Muscle of leg (tissue), 11 donors: Measurements from ENCODE around the gene CAMKK1. TPM values are rescaled to one million over a fixed set of nuclear protein-coding genes. Genes with fewer than 3 reads are reported as not detected.
"Not testable (repeated sequence)": the region's sequence is repeated elsewhere in the genome, so short reads cannot be mapped to it uniquely, and the experiment has no call there.

Experiments used
- DNase-seq: peaks from one replicate; pipeline ENCODE4 v3.0.0; 2013
- H3K27ac ChIP-seq: one replicate; pipeline ENCODE4 v1.5.1; 2013; ENCODE audit warnings: mild to moderate bottlenecking, low read length, control low read depth
- H3K27me3 ChIP-seq: one replicate; pipeline ENCODE4 v1.6.1; 2013; ENCODE audit warnings: low read length; ENCODE audit not compliant: control insufficient read depth, insufficient read depth
- H3K36me3 ChIP-seq: one replicate; pipeline ENCODE4 v1.6.1; 2013; ENCODE audit warnings: low read length; ENCODE audit not compliant: control insufficient read depth, insufficient read depth
- H3K4me1 ChIP-seq: one replicate; pipeline ENCODE4 v1.6.1; 2013; ENCODE audit warnings: low read length; ENCODE audit not compliant: control insufficient read depth, insufficient read depth
- H3K4me3 ChIP-seq: one replicate; pipeline ENCODE4 v1.5.1; 2013; ENCODE audit warnings: low read length, control low read depth
- H3K9me3 ChIP-seq: replicated peaks from 2 replicates; pipeline ENCODE4 v1.6.1; 2013; ENCODE audit warnings: low read depth, low read length; ENCODE audit not compliant: control insufficient read depth
- WGBS: methylation state at CpG from one replicate; pipeline ENCODE4 v1.1.5; 2013; ENCODE audit warnings: missing lambda C conversion rate; ENCODE audit not compliant: insufficient coverage; 5-methylcytosine and 5-hydroxymethylcytosine counted together
- polyA plus RNA-seq, 8 donors: library from polyadenylated mRNA; unstranded; fragments of 120-200 nt; gene quantifications; one replicate each; pipeline versions ENCODE4 v1.2.1 to v1.2.3, GENCODE V29; 2013; ENCODE audit warnings: inconsistent platforms in 1 of 8, low replicate concordance in 1 of 8; ENCODE audit not compliant: insufficient read length in 8 of 8, insufficient read depth in 1 of 8
- total RNA-seq: library from RNA; stranded (reverse); fragments of 120-200 nt; gene quantifications from one replicate; pipeline ENCODE4 v1.2.4, GENCODE V29; 2013

The CAMKK1 gene
- total and polyA plus RNA-seq, 9 donors, result 5.9 to 9.5 (median 7.6) TPM

DNA sequence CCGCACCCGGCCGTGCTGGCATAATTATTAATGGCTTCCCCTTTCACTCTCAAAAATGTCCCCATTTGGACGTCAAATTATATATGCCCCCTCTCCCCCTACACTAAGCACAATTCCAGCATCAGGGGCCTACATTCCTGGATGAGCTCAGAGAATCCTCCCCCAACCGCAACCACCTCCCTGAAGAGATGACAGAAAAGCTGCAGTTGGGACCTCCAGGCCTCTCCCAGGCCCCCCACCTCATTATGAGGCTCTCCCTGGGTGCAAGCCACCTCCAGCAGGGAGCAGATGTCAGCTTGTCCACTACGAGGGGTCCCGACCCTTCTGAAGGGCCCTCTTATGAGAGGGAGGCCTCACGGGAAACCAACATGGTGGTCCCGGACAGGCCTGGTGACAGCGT is 28.3 kb downstream of the CAMKK1 start:
- WGBS, result 87% methylated on average over 10 of the region's 10 CpGs
- H3K27ac ChIP-seq, result no peak overlapping the region
- H3K4me1 ChIP-seq, result peaks cover 55% of the 10 kb centered on the region
- no peaks in the 10 kb centered on the region for H3K9me3 ChIP-seq
- no peaks in the 10 kb centered on the region for H3K27me3 ChIP-seq
- H3K36me3 ChIP-seq, result peaks cover 24% of the 10 kb centered on the region
- H3K4me3 ChIP-seq, result no peak overlapping the region
- no peak for DNase-seq

GRCh38 chr17:3861761-3862681 is 30.8 kb downstream of the CAMKK1 start:
- Histone ChIP-seq H3K4me1 (peaks cover 49% of the 10 kb centered on the region), H3K4me3 (no peak overlapping the region), H3K27ac (peak overlapping the region; percentile 42), H3K9me3 (no peaks in the 10 kb centered on the region), H3K36me3 (peaks cover 18% of the 10 kb centered on the region), H3K27me3 (no peaks in the 10 kb centered on the region)
- no peak for DNase-seq
- WGBS, result 84% methylated on average over 14 of the region's 28 CpGs

DNA sequence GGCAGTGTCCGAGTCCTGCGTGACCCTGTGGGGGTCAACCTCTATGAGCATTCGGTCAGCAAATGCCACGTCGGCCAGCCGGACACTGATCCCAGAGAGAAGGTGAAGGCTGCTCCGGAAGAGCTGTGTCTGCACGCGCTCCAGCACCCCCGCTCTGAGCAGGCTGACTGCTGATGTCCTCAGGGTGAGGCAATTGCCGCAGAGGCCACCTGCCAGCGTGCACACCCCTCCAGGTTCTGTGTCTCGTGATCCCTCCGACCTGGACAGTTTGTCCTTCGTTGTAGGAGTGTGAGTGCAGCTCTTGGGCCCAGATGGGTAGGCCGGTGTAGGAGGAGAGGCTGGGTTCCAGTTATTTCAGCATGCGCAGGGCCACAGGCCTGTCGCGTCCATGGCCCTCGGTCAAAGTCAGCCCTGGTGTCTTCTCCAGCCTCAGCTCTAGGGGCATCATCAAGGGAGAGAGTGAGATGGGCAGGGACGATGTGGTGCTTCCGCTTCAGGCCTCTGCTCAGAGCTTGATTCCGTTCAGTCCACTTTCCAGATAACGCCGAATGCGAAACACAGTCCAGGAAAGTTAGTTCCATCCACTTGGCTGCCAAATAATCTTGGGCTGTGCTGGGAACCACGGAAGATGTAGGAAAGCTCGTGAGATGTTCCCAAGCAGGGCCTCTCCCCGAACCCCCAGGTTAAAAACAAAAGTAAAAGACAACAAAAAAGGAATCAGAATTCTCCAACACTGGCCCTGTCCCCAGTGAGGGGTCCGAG is 31.7 kb downstream of the CAMKK1 start:
- Histone ChIP-seq H3K36me3 (peaks cover 18% of the 10 kb centered on the region), H3K27me3 (no peaks in the 10 kb centered on the region), H3K9me3 (no peaks in the 10 kb centered on the region), H3K4me3 (no peak overlapping the region), H3K27ac (peak overlapping the region; percentile 84), H3K4me1 (peaks cover 41% of the 10 kb centered on the region)
- peak; percentile 68 for DNase-seq
- WGBS, result 81% methylated on average over 22 of the region's 30 CpGs

DNA sequence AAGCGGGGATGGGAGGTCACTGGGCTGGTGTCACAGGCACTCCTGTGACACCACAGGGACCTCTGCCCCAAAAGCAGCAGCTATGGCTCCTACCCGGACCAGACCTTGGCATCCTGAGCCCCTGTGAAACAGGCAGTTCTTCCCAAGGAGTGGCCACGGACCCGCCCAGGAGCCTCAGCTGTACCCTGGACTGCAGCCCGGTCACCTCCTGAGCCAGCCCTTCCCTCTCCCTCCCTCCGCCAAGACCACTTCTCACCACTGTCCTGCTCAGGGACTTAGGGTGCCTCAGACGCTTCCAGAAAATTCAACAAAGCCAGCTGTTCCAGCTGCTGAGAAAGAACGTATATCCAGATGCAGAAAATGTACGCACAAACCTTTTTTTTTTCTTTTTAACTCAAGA is 32.9 kb downstream of the CAMKK1 start:
- 27% methylated on average over 6 of the region's 9 CpGs for WGBS
- H3K27me3 ChIP-seq, result no peaks in the 10 kb centered on the region
- H3K36me3 ChIP-seq, result peaks cover 16% of the 10 kb centered on the region
- peak; percentile 94 for DNase-seq
- H3K9me3 ChIP-seq, result no peaks in the 10 kb centered on the region
- H3K4me3 ChIP-seq, result no peak overlapping the region
- peak overlapping the region; percentile 84 for H3K27ac ChIP-seq
- H3K4me1 ChIP-seq, result peaks cover 29% of the 10 kb centered on the region

GRCh38 chr17:3857261-3858105 is 35.4 kb downstream of the CAMKK1 start:
- DNase-seq, result no peak
- Histone ChIP-seq H3K4me1 (peaks cover 25% of the 10 kb centered on the region), H3K4me3 (no peak overlapping the region), H3K9me3 (no peaks in the 10 kb centered on the region), H3K27me3 (no peaks in the 10 kb centered on the region), H3K36me3 (peaks cover 13% of the 10 kb centered on the region), H3K27ac (no peak overlapping the region)
- WGBS, result 68% methylated on average over 15 of the region's 16 CpGs

- H3K9me3 ChIP-seq, H3K36me3 ChIP-seq: not testable (repeated sequence)
- no CpG with 5 or more reads among the region's 36 CpGs for WGBS
Measured at GRCh38 chr17:3854204-3854603, 38.6 kb downstream of the CAMKK1 start.

DNA sequence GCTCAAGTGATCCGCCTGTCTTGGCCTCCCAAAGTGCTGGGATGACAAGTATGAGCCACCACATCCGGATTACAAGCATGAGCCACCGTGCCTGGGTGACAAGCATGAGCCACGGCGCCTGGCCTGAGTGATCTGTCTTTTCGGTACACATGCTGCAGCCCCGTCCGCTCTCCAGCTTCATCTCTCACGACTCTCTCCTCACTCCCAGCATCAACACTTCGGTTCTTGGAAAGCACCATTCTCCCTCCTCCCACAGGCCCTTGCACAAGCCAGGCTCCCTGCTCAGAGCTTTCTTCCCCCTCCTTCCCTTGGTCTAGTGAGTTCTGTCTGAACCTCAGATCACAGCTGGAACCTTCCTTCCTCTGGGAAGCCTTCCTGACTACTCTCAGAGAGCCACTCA is 40.3 kb downstream of the CAMKK1 start:
- Histone ChIP-seq H3K4me3 (no peak overlapping the region), H3K36me3 (no peaks in the 10 kb centered on the region), H3K27me3 (no peaks in the 10 kb centered on the region), H3K9me3 (no peaks in the 10 kb centered on the region), H3K4me1 (peaks cover 10% of the 10 kb centered on the region), H3K27ac (peak overlapping the region; percentile 21)
- 52% methylated on average over 10 of the region's 10 CpGs for WGBS
- DNase-seq, result peak; percentile 84

More at GRCh38 chr17:3854204-3854603, 38.6 kb downstream of the CAMKK1 start:
- H3K4me3 ChIP-seq, H3K4me1 ChIP-seq, H3K27ac ChIP-seq, H3K27me3 ChIP-seq, DNase-seq: not testable (repeated sequence)

- DNase-seq, result peak; percentile 53
- H3K4me3 ChIP-seq, result no peak overlapping the region
- no peaks in the 10 kb centered on the region for H3K36me3 ChIP-seq
- WGBS, result 42% methylated on average over 23 of the region's 24 CpGs
- H3K4me1 ChIP-seq, result peaks cover 10% of the 10 kb centered on the region
- H3K27me3 ChIP-seq, result no peaks in the 10 kb centered on the region
- H3K9me3 ChIP-seq, result no peaks in the 10 kb centered on the region
- peak overlapping the region; percentile 21 for H3K27ac ChIP-seq
Measured at GRCh38 chr17:3851461-3852100, 41.3 kb downstream of the CAMKK1 start.

- Histone ChIP-seq H3K4me1 (peaks cover 17% of the 10 kb centered on the region), H3K4me3 (no peak overlapping the region), H3K9me3 (no peaks in the 10 kb centered on the region), H3K36me3 (peaks cover 14% of the 10 kb centered on the region), H3K27ac (no peak overlapping the region), H3K27me3 (no peaks in the 10 kb centered on the region)
- WGBS, result 86% methylated on average over 4 of the region's 9 CpGs
- no peak for DNase-seq
Measured at GRCh38 chr17:3848229-3848835, 44.5 kb downstream of the CAMKK1 start.
